HepG2 (cell line): ENCODE results near the gene RUVBL2. TPM values are rescaled to one million over a fixed set of nuclear protein-coding genes. Genes with fewer than 3 reads are reported as not detected.

Experiments
- GRHL1 ChIP-seq: sonication (generic); formaldehyde crosslinking; conservative IDR thresholded peaks from 2 replicates; pipeline ENCODE4 v1.8.0; 2022; ENCODE audit warnings: missing genetic modification reagents
- HNF4A ChIP-seq: sonication (generic); formaldehyde crosslinking; IDR thresholded peaks from 2 replicates; pipeline ENCODE4 v1.4.0; 2020; ENCODE audit warnings: missing genetic modification reagents
- KAT8 ChIP-seq: IDR thresholded peaks from 2 replicates; pipeline ENCODE4 v1.6.1; 2016; ENCODE audit warnings: missing genetic modification reagents, missing compliant biosample characterization
- KDM6A ChIP-seq: IDR thresholded peaks from 2 replicates; pipeline ENCODE4 v1.6.1; 2016; ENCODE audit warnings: low read depth
- NR3C1 ChIP-seq: sonication (generic); formaldehyde crosslinking; IDR thresholded peaks from 2 replicates; pipeline ENCODE4 v1.4.0; 2020; ENCODE audit warnings: missing genetic modification reagents
- RFX1 ChIP-seq: fragments of 450-650 bp; IDR thresholded peaks from 2 replicates; pipeline ENCODE4 v1.6.1; 2017
- RFX3 ChIP-seq: IDR thresholded peaks from 2 replicates; pipeline ENCODE4 v1.6.1; 2016; ENCODE audit warnings: missing biosample characterization, missing genetic modification reagents
- SRY ChIP-seq: sonication (generic); formaldehyde crosslinking; IDR thresholded peaks from 2 replicates; pipeline ENCODE4 v1.8.0; 2022; ENCODE audit warnings: mild to moderate bottlenecking, missing genetic modification reagents
- TCF12 ChIP-seq, 2 experiments: fragments of 450-650 bp in 1 of 2; sonication (generic) in 1 of 2; formaldehyde crosslinking in 1 of 2; IDR thresholded peaks; 2 replicates each; pipeline versions ENCODE4 v1.6.1 to v1.8.0; 2017 to 2022; ENCODE audit warnings: antibody characterized with exemption in 1 of 2, mild to moderate bottlenecking in 1 of 2, missing genetic modification reagents in 1 of 2, moderate library complexity in 1 of 2
- XRCC5 ChIP-seq: fragments of 200-400 bp; formaldehyde crosslinking; optimal IDR thresholded peaks from 2 replicates; pipeline ENCODE3; 2017; ENCODE audit warnings: mild to moderate bottlenecking, low read length
- ZFP82 ChIP-seq: sonication (generic); formaldehyde crosslinking; IDR thresholded peaks from 2 replicates; pipeline ENCODE4 v1.5.1; 2020; ENCODE audit warnings: mild to moderate bottlenecking, missing genetic modification reagents, borderline replicate concordance
- ZNF329 ChIP-seq: sonication (generic); formaldehyde crosslinking; IDR thresholded peaks from 2 replicates; pipeline ENCODE4 v1.9.0; 2021; ENCODE audit warnings: low read depth, mild to moderate bottlenecking, missing genetic modification reagents
- ZNF430 ChIP-seq: sonication (generic); formaldehyde crosslinking; IDR thresholded peaks from 2 replicates; pipeline ENCODE4 v1.9.0; 2021; ENCODE audit warnings: mild to moderate bottlenecking, missing genetic modification reagents
- ZNF646 ChIP-seq: sonication (generic); formaldehyde crosslinking; IDR thresholded peaks from 2 replicates; pipeline ENCODE4 v1.9.0; 2021; ENCODE audit warnings: mild to moderate bottlenecking, missing genetic modification reagents
- ZNF691 ChIP-seq: sonication (generic); formaldehyde crosslinking; IDR thresholded peaks from 2 replicates; pipeline ENCODE4 v1.4.0; 2020; ENCODE audit warnings: missing genetic modification reagents, low read depth, mild to moderate bottlenecking, borderline replicate concordance
- polyA plus RNA-seq, 8 experiments: library from polyadenylated mRNA; depleted of rRNA in 3 of 8; stranded (reverse) in 7 of 8; unstranded in 1 of 8; fragments of >200 nt; fragmentation: Illumina TruSeq in 4 of 8; extraction: Trizol in 4 of 8; gene quantifications; 2 replicates each; pipeline versions ENCODE4 v1.2.1 to v1.2.3, GENCODE V29; 2011 to 2016; ENCODE audit warnings: low read depth in 4 of 8, missing spikeins in 1 of 8, mixed read lengths in 1 of 8; ENCODE audit not compliant: insufficient read depth in 1 of 8
- total RNA-seq, 5 experiments: library from RNA; depleted of rRNA; stranded (reverse); fragments of >200 nt; fragmentation: Illumina TruSeq; extraction: Trizol; gene quantifications; 2 replicates each; pipeline ENCODE4 v1.2.3, GENCODE V29; 2016; ENCODE audit warnings: low read depth in 1 of 5
- TF ChIP-seq, protein P1 (sequence below): sonication (generic); formaldehyde crosslinking; IDR thresholded peaks from 2 replicates; pipeline ENCODE4 v1.5.0; 2020; ENCODE audit warnings: missing genetic modification reagents
- TF ChIP-seq, protein P2 (sequence below): sonication (generic); formaldehyde crosslinking; IDR thresholded peaks from 2 replicates; pipeline ENCODE4 v1.4.0; 2020; ENCODE audit warnings: missing genetic modification reagents

RUVBL2 gene
- total and polyA plus RNA-seq, 2 of the 13 experiments (the other 11 are each of a cell fraction or from before 2014, with no cell fraction given): 120 to 122 TPM

- no peak for TF ChIP-seq ZNF646 (CRISPR knock-in tag)
- no peak for TF ChIP-seq HNF4A (CRISPR knock-in tag)
- TF ChIP-seq, protein P1, sequence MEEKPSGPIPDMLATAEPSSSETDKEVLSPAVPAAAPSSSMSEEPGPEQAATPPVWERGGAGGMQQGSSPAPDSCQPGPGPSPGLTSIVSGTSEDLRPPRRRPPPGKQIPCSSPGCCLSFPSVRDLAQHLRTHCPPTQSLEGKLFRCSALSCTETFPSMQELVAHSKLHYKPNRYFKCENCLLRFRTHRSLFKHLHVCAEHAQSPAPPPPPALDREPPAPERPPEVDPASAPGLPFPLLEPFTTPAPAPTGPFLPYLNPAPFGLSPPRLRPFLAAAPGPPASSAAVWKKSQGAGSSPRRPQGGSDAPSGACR (CRISPR knock-in tag): no peak
- peak; percentile 40; the same call in 1 of the 2 replicates for TF ChIP-seq ZNF430
- TF ChIP-seq ZNF691 (CRISPR knock-in tag): no peak
- no peak for TF ChIP-seq ZNF329 (CRISPR knock-in tag)
- no peak for TF ChIP-seq TCF12 (IDR thresholded peaks at IDR 0.05)
- TF ChIP-seq TCF12 (CRISPR knock-in tag; IDR thresholded peaks at IDR 0.05): no peak
- no peak for TF ChIP-seq SRY (CRISPR knock-in tag)
- TF ChIP-seq, protein P2, sequence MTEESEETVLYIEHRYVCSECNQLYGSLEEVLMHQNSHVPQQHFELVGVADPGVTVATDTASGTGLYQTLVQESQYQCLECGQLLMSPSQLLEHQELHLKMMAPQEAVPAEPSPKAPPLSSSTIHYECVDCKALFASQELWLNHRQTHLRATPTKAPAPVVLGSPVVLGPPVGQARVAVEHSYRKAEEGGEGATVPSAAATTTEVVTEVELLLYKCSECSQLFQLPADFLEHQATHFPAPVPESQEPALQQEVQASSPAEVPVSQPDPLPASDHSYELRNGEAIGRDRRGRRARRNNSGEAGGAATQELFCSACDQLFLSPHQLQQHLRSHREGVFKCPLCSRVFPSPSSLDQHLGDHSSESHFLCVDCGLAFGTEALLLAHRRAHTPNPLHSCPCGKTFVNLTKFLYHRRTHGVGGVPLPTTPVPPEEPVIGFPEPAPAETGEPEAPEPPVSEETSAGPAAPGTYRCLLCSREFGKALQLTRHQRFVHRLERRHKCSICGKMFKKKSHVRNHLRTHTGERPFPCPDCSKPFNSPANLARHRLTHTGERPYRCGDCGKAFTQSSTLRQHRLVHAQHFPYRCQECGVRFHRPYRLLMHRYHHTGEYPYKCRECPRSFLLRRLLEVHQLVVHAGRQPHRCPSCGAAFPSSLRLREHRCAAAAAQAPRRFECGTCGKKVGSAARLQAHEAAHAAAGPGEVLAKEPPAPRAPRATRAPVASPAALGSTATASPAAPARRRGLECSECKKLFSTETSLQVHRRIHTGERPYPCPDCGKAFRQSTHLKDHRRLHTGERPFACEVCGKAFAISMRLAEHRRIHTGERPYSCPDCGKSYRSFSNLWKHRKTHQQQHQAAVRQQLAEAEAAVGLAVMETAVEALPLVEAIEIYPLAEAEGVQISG (CRISPR knock-in tag): 0 out of 2 replicates have a peak, but pooled peaks have one; percentile 2
- no peak for TF ChIP-seq KDM6A (CRISPR knock-in tag)
- no peak for TF ChIP-seq GRHL1
- TF ChIP-seq RFX1: no peak
- peak; percentile 25 for TF ChIP-seq XRCC5
- TF ChIP-seq ZFP82: no peak
- no peak for TF ChIP-seq RFX3 (CRISPR knock-in tag)
- no peak for TF ChIP-seq KAT8 (CRISPR knock-in tag)
- no peak for TF ChIP-seq NR3C1
Measured at GRCh38 chr19:48965806-48966540, 27.7 kb upstream of the RUVBL2 start (continued).
